Muscle of leg (tissue), 16 donors: ENCODE data around the gene FBXL7. TPM values are rescaled to one million over a fixed set of nuclear protein-coding genes. Genes with fewer than 3 reads are reported as not detected.
A peak's percentile ranks its signal among the peaks of the same experiment; 100 is the strongest.

ENCODE experiments used
- DNase-seq: peaks from one replicate; pipeline ENCODE4 v3.0.0; 2013
- H3K27ac ChIP-seq: one replicate; pipeline ENCODE4 v1.5.1; 2013; ENCODE audit warnings: mild to moderate bottlenecking, low read length, control low read depth
- H3K27me3 ChIP-seq: one replicate; pipeline ENCODE4 v1.6.1; 2013; ENCODE audit warnings: low read length; ENCODE audit not compliant: control insufficient read depth, insufficient read depth
- H3K36me3 ChIP-seq: one replicate; pipeline ENCODE4 v1.6.1; 2013; ENCODE audit warnings: low read length; ENCODE audit not compliant: control insufficient read depth, insufficient read depth
- H3K4me1 ChIP-seq: one replicate; pipeline ENCODE4 v1.6.1; 2013; ENCODE audit warnings: low read length; ENCODE audit not compliant: control insufficient read depth, insufficient read depth
- H3K4me3 ChIP-seq: one replicate; pipeline ENCODE4 v1.5.1; 2013; ENCODE audit warnings: low read length, control low read depth
- H3K9me3 ChIP-seq: replicated peaks from 2 replicates; pipeline ENCODE4 v1.6.1; 2013; ENCODE audit warnings: low read depth, low read length; ENCODE audit not compliant: control insufficient read depth
- WGBS: methylation state at CpG from one replicate; pipeline ENCODE4 v1.1.5; 2013; ENCODE audit warnings: missing lambda C conversion rate; ENCODE audit not compliant: insufficient coverage; 5-methylcytosine and 5-hydroxymethylcytosine counted together
- long read RNA-seq, 11 donors: transcript quantifications; one replicate each; lab custom pipeline, GENCODE V29; 2026
- polyA plus RNA-seq, 8 donors: library from polyadenylated mRNA; unstranded; fragments of 120-200 nt; gene quantifications; one replicate each; pipeline versions ENCODE4 v1.2.1 to v1.2.3, GENCODE V29; 2013; ENCODE audit warnings: inconsistent platforms in 1 of 8, low replicate concordance in 1 of 8; ENCODE audit not compliant: insufficient read length in 8 of 8, insufficient read depth in 1 of 8
- total RNA-seq: library from RNA; stranded (reverse); fragments of 120-200 nt; gene quantifications from one replicate; pipeline ENCODE4 v1.2.4, GENCODE V29; 2013

The FBXL7 gene
- total RNA-seq: 9.0 TPM
- 10 to 100 TPM; 17.0 to 26.1 (median 21.7) TPM for polyA plus RNA-seq
- long read RNA-seq, donor 1, partial matches to known transcripts: 0 of 1 reads
- long read RNA-seq, donor 1, other reads (novel, unspliced or antisense): 0 of 1 reads
- long read RNA-seq, donor 2: 0 reads
- long read RNA-seq, donor 3, partial matches to known transcripts: 0 of 4 reads
- long read RNA-seq, donor 3, other reads (novel, unspliced or antisense): 0 of 4 reads
- long read RNA-seq, donor 4, partial matches to known transcripts: 0 of 2 reads
- long read RNA-seq, donor 4, other reads (novel, unspliced or antisense): 0 of 2 reads
- long read RNA-seq, donor 5, transcript FBXL7-201 (2 exons, 3,960 nt): major isoform, 18 of 18 reads
- long read RNA-seq, donor 5, partial matches to known transcripts: 0 of 18 reads
- long read RNA-seq, donor 5, other reads (novel, unspliced or antisense): 0 of 18 reads
- long read RNA-seq, donor 6, transcript FBXL7-201 (2 exons, 3,960 nt): major isoform, 10 of 10 reads
- long read RNA-seq, donor 6, partial matches to known transcripts: 0 of 10 reads
- long read RNA-seq, donor 6, other reads (novel, unspliced or antisense): 0 of 10 reads
- long read RNA-seq, donor 7, transcript FBXL7-201 (2 exons, 3,960 nt): major isoform, 7 of 7 reads
- long read RNA-seq, donor 7, partial matches to known transcripts: 0 of 7 reads
- long read RNA-seq, donor 7, other reads (novel, unspliced or antisense): 0 of 7 reads
- long read RNA-seq, donor 8, transcript FBXL7-201 (2 exons, 3,960 nt): major isoform, 6 of 6 reads
- long read RNA-seq, donor 8, partial matches to known transcripts: 0 of 6 reads
- long read RNA-seq, donor 8, other reads (novel, unspliced or antisense): 0 of 6 reads
- long read RNA-seq, donor 9, partial matches to known transcripts: 0 of 3 reads
- long read RNA-seq, donor 9, other reads (novel, unspliced or antisense): 0 of 3 reads
- long read RNA-seq, donor 10, partial matches to known transcripts: 0 of 4 reads
- long read RNA-seq, donor 10, other reads (novel, unspliced or antisense): 0 of 4 reads
- long read RNA-seq, donor 11, partial matches to known transcripts: 0 of 2 reads
- long read RNA-seq, donor 11, other reads (novel, unspliced or antisense): 0 of 2 reads

DNA sequence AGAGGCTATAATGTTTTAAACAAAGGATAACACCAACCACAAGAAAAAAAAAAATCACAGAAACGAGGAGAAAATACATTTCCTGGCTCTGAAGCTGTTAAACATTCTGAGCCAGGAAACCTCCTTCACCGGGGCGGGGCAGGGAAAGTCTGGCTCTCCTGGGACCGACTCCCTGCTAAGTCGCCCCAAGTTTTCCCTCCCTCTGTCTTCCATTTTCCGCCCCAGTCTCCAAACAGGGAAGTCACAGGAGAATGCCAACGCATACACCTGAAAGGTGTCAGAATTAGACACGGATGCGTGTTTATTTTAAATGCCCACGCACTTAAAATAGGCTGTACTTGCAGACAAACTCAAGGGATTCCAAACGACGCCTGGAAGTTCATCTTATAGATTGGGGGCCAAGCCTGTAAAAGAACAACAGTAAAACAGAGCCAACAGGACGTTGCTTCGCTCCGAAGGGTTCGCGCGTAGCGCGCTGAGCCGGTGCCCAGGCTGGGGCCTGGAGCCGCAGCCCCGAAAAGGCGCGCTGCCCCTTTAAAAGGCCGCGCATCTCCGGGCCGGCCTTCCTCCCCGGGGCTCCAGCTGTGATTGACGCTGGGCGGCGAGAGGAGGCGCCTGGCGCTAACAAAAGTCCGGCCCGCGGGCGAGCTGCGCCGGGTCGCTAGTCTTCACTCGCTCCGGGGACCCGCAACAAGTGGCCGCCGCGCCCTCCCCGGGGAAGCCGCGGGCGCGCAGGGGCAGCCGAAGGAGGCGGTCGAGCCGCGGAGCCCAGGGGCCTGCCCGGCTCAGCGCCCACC lies at the start of gene FBXL7:
Gene FBXL7, plus strand, starts transcription at position 653 of the 797 bp plus-strand sequence.
- peaks cover 1% of the 10 kb centered on the region for H3K36me3 ChIP-seq
- DNase-seq: peak; percentile 95
- H3K4me3 ChIP-seq: peak within 1 kb of the TSS; percentile 84
- WGBS: under 1% methylated on average over 60 of the region's 60 CpGs
- H3K9me3 ChIP-seq: no peaks in the 10 kb centered on the region
- H3K27me3 ChIP-seq: peaks cover 2% of the 10 kb centered on the region
- peak within 1 kb of the TSS; percentile 92 for H3K27ac ChIP-seq
- peaks cover 3% of the 10 kb centered on the region for H3K4me1 ChIP-seq

DNA sequence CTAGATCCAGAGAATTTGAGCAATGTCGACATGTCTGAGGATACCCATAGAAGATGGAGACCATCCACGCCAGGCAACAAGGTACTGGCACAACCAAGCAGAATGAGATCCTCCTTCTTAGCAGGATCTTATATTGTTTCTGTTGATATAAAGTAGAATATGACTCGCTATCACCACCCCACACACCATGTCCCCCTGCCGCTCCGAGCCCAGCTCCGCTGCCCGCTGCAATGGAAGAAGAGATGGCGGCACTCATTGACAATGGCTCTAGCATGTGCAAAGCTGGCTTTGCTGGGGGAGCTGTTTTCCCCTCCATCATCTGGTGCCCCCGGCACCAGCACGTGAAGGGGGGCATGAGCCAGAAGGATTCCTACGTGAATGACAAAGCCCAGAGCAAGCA lies 49.5 kb upstream of the FBXL7 start:
- H3K4me3 ChIP-seq: no peak overlapping the region
- WGBS: 98% methylated on average over 4 of the region's 11 CpGs
- no peak for DNase-seq
- no peaks in the 10 kb centered on the region for H3K9me3 ChIP-seq
- no peaks in the 10 kb centered on the region for H3K36me3 ChIP-seq
- no peak overlapping the region for H3K27ac ChIP-seq
- H3K4me1 ChIP-seq: peaks cover 5% of the 10 kb centered on the region
- no peaks in the 10 kb centered on the region for H3K27me3 ChIP-seq

DNA sequence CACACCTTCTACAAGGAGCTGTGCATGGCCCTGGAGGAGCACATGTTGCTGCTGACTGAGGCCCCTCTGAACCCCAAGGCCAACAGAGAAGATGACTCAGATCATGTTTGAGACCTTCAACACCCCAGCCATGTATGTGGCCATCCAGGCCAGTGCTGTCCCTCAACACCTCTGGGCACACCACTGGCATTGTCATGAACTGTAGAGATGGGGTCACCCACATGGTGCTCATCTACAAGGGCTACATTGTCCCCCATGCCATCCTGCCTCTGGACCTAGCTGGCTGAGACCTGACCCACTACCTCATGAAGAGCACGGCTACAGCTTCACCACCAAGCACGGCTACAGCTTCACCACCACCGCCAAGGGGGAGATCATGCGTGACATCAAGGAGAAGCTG lies 49.0 kb upstream of the FBXL7 start:
- WGBS: 98% methylated on average over 4 of the region's 4 CpGs
- no peak overlapping the region for H3K4me3 ChIP-seq

DNA sequence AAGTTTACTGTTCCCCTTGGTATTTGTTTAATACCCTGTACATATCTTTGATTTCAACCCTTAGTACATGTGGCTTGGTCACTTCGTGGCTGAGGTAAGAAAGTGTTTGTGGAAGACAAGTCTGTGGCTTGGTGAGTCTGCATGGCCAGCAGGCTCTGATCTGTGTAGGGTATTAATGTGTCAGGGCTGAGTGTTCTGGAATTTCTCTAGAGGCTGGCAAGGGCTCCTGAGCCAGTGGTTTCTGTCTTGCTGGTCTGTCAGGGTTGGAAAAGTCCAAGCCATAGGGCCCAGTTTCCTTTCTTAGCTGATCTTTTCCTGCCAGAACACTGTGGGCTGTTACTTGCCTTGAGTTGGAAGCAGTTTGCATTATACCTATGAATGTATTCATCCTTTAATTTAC lies 48.0 kb upstream of the FBXL7 start:
- Histone ChIP-seq H3K4me3 (no peak overlapping the region), H3K27me3 (no peaks in the 10 kb centered on the region), H3K4me1 (peaks cover 5% of the 10 kb centered on the region), H3K36me3 (no peaks in the 10 kb centered on the region), H3K27ac (no peak overlapping the region), H3K9me3 (peaks cover 5% of the 10 kb centered on the region)
- DNase-seq: no peak
- no CpG with 5 or more reads among the region's 1 CpG for WGBS

More for the DNA sequence above, 49.0 kb upstream of the FBXL7 start:
- Histone ChIP-seq H3K36me3 (no peaks in the 10 kb centered on the region), H3K27me3 (no peaks in the 10 kb centered on the region), H3K9me3 (peaks cover 4% of the 10 kb centered on the region), H3K4me1 (peaks cover 5% of the 10 kb centered on the region), H3K27ac (no peak overlapping the region)
- DNase-seq: no peak

DNA sequence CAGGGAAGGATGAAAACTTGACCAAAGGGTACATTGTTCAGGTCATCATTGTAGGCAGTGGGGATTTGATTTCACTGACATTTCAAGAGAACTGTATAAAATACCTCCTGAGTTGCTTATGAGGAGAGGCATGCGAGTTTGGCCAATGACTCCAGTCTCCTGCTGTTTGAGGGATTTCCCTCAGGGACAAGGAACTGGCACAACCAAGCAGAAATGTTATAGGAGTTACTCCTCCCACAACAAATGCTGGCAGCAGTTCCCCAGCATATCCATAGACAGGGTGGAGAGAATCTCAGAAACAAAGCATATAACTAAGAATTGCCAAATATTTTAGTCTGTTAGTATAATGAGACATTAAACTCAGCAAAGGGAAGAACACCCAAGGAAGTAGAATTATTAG lies 47.2 kb upstream of the FBXL7 start:
- DNase-seq: peak; percentile 73
- no peaks in the 10 kb centered on the region for H3K27me3 ChIP-seq
- H3K4me3 ChIP-seq: no peak overlapping the region
- H3K27ac ChIP-seq: no peak overlapping the region
- WGBS: no CpG with 5 or more reads among the region's 1 CpG
- H3K9me3 ChIP-seq: peaks cover 5% of the 10 kb centered on the region
- H3K4me1 ChIP-seq: peaks cover 5% of the 10 kb centered on the region
- no peaks in the 10 kb centered on the region for H3K36me3 ChIP-seq

DNA sequence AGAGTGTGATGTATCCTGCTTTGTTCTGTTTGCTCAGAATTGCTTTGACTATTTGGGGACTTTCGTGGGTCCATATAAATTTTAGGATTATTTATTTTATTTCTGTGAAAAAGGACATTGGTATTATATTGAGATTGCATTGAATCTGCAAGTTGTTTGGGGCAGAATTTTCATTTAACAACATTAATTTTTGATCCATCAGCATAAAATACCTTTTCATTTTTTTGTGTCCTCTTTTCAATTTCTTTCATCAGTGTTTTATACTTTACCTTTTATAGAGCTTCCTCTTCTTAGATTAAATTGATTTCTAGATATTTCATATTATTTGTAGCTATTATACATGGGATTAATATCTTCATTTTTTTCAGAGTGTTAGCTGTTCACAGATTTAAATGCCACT lies 40.8 kb upstream of the FBXL7 start:
- Histone ChIP-seq H3K4me1 (no peaks in the 10 kb centered on the region), H3K36me3 (no peaks in the 10 kb centered on the region), H3K27me3 (no peaks in the 10 kb centered on the region), H3K4me3 (no peak overlapping the region), H3K27ac (no peak overlapping the region), H3K9me3 (peaks cover 5% of the 10 kb centered on the region)
- no CpG with 5 or more reads among the region's 1 CpG for WGBS
- no peak for DNase-seq

DNA sequence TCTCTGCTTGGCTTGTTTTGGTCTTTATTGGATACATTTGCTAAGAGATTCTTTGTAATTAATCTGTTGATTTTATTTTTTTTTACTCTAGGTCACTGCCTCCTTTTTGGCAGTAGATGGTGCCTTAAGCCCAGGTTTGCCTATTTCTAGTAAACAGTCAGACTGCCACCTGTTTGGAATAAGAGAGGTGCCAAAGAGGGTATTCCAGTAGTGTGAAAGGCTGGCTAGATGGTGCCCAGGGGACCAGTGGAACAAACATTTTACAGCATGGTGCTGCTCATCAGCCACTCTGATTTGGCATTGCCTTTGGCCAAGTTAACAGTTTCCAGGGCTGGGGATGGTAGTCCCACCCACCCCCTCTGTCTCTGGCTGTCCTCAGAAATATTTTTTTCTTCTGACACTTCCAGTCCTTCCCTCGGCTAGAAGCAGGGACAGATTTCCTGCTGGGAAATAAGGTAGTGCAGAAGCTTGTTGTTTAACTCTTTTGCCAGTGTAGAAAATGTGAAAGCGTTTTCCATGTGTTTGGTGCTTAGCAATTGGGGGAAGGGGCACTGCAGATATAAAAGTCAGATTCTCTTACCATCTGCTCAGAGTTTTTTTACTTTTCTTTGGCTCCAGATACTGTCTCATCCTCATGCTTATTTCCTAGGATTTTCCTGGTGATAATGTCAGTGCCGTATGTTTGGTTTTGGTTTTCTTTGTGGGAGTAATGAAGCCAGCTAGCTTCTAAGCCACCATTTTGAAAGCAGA lies 36.6 kb upstream of the FBXL7 start:
- Histone ChIP-seq H3K27ac (no peak overlapping the region), H3K9me3 (no peaks in the 10 kb centered on the region), H3K4me3 (no peak overlapping the region), H3K36me3 (no peaks in the 10 kb centered on the region), H3K4me1 (no peaks in the 10 kb centered on the region), H3K27me3 (no peaks in the 10 kb centered on the region)
- peak; percentile 13 for DNase-seq
- WGBS: no CpG with 5 or more reads among the region's 3 CpGs

DNA sequence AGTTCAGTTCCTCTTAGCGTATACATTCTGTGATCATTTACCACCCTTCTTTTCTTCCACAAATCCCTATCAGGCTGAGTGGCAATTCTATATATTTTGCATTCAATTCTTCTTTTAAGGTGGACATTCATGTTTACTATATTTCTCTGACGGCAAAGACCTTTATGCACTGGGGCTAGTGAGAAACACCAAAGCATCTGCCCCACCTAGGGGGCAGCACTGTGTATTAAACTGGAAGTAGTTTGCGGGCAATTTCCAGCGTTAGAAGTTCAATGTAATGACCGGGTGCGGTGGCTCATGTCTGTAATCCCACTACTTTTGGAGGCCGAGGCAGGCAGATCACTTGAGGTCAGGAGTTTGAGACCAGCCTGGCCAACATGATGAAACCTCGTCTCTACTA lies 27.9 kb upstream of the FBXL7 start:
- 92% methylated on average over 6 of the region's 8 CpGs for WGBS
- Histone ChIP-seq H3K36me3 (no peaks in the 10 kb centered on the region), H3K9me3 (no peaks in the 10 kb centered on the region), H3K27me3 (no peaks in the 10 kb centered on the region), H3K4me1 (no peaks in the 10 kb centered on the region), H3K27ac (no peak overlapping the region), H3K4me3 (no peak overlapping the region)
- DNase-seq: no peak

DNA sequence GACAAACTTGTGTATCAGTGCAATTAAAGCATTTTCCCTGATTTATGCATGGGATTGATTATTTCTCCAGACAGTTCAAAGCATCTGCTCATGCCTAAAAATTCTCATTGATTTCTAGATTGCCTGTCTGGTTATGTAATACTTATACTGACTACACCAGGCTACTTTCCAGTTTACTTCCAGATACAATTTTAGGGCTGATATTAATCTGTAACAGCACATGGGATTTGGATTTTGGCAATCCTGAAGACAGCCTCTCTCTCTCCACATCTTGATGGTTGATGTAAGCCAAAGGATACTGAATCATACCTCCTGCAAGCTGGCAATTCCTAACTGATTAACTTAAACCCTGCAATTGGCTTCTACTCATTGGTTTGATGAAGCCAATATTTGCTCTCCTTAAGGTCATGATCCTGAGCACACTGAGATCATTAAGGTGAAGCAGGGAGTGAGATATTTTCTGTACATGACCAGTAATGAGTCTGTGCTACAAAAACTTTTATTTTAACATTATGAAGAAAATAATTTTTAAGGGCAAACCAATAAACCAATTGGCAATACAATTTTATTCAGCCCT lies 25.7 kb upstream of the FBXL7 start:
- H3K27me3 ChIP-seq: no peaks in the 10 kb centered on the region
- no peak overlapping the region for H3K27ac ChIP-seq
- no peaks in the 10 kb centered on the region for H3K9me3 ChIP-seq
- no peak overlapping the region for H3K4me3 ChIP-seq
- H3K36me3 ChIP-seq: no peaks in the 10 kb centered on the region
- no peaks in the 10 kb centered on the region for H3K4me1 ChIP-seq
- DNase-seq: peak; percentile 32
